Ramos (cell line): ENCODE measurements around the gene UFD1.

Source experiments
- in situ Hi-C: fragments of 300-500 bp; cut with MboI; formaldehyde crosslinking; loops from one replicate; pipeline ENCODE4 v1.14.3; 2022; ENCODE audit warnings: low sequenced_read_pairs; ENCODE audit not compliant: unreplicated experiment

UFD1 gene, protein sequence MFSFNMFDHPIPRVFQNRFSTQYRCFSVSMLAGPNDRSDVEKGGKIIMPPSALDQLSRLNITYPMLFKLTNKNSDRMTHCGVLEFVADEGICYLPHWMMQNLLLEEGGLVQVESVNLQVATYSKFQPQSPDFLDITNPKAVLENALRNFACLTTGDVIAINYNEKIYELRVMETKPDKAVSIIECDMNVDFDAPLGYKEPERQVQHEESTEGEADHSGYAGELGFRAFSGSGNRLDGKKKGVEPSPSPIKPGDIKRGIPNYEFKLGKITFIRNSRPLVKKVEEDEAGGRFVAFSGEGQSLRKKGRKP

GRCh38 chr22:19478901-19479354 is at the start of gene UFD1:
Gene UFD1 (minus strand): TSS chr22:19479193. CDS start chr22:19479085, 108 bp downstream.
- in situ Hi-C loops = no loop called here

DNA sequence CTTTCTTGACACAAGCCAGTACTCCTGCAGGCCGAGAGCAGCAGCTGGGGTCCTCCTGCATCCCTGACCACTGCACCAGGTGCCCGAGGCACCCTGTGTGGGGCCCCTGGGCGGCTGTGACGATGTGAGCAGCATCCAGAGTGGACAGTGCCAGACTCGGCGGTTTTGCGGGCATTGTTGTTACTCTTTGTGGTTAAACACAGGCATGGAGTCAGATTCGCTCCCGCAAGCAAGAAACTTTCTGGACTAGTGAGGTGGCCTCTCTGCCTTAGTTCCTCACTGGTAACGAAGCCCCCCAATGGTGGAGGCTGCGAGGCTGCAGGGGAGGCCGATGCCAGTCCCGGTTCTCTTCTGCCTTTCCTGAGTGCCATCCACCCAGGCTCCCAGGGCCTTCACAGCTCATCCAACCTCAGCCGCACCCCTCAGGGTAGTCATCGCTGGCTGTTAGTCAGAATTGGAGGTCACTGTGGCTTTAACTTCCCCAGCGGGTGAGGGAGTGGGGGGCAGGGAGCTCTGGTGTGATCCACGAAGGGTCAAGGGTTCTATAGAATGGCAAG is 48.9 kb upstream of the UFD1 start:
- in situ Hi-C loops = no loop called here

DNA sequence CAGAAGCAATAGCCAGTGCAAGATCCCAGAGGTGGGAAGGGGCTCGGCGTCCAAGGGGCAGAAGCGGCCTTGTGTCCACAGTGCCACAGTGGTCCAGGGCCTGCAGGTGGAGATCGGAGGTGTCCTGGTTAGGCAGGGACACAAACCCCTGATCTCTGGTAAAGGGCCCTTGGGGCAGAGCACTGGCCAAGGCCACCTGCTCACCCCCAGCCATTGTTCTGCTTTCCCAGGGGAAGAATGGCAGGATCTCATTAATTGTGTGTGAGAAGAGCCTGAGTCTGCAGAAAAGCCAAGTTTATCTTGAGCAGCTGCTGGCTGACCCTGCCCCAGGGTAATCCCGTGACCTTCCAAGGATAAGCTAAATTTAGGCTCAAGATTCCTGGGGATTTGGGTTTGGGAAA is 48.3 kb upstream of the UFD1 start:
- in situ Hi-C loops = no loop called here

DNA sequence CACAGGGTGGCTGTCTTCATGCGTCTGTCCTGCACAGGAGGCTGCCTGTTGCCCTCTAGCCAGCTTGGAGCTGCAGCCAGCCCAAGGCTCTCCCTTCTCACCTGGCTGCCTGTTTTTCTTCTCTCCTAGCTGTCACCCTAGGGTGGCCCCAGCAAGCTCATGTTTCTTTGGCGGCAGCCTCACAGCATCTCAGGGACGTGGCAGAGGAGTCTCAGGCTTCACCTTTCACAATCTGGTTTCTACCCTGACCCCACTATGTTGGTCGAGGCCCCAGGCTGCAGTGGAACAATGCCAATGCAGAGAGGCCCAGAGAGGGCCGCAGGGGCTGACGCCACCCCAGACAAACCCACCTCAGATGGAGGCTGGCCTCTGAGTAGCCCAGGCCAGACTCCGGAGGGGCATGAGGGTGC is 47.7 kb upstream of the UFD1 start:
- in situ Hi-C loops = no loop called here

DNA sequence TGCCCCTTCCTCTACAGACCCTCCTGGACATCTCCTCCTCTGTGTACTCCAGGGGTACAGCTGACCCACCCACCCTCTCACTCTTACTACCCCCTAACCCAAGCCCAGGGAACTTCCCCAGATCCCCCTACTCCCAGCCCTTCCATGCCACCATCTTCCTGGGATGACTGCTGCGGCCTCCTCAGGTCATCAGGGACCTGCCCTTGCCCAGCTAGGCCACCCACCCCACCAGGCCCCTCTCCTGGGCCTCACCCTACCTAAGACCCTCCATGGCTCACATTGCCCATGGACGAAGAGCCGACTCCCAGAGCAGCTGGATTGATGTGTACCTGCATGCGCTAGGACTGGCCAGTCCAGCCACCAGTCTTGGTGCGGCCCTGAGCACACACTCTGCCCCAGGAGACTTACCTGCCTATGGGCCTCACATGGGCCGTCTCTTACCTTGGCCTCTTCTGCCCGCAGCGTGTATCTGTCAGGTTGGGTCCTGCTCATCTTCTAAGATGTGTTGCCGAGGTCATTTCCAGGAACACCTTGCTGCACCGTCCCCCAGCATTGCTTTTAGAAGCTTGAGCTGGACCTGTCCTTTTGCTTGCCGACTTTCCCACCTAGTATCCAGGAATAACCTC is 47.2 kb upstream of the UFD1 start:
- in situ Hi-C loops = no loop called here

DNA sequence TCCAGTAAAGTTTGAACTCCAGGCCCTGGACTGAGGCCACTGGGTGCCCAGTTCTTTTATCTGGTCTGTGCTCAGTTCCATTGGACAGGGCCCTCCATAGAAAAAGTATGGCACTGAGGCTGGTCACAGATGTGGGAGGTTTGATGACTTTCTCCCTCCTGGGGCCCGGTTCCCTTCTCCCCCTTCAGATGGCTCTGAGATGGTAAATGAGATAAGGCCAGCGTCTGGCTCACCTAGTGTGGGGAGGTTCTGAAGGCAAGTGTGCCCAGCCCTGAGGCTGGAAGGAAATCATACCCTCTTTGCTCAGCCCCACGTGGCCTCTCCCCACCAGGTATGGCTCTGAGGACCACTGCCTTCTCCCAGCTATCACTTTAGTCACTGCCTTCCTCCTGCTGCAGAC is 46.7 kb upstream of the UFD1 start:
- in situ Hi-C loops = no loop called here

- in situ Hi-C loops = no loop called here
Measured at GRCh38 chr22:19525116-19525660, 46.2 kb upstream of the UFD1 start.

DNA sequence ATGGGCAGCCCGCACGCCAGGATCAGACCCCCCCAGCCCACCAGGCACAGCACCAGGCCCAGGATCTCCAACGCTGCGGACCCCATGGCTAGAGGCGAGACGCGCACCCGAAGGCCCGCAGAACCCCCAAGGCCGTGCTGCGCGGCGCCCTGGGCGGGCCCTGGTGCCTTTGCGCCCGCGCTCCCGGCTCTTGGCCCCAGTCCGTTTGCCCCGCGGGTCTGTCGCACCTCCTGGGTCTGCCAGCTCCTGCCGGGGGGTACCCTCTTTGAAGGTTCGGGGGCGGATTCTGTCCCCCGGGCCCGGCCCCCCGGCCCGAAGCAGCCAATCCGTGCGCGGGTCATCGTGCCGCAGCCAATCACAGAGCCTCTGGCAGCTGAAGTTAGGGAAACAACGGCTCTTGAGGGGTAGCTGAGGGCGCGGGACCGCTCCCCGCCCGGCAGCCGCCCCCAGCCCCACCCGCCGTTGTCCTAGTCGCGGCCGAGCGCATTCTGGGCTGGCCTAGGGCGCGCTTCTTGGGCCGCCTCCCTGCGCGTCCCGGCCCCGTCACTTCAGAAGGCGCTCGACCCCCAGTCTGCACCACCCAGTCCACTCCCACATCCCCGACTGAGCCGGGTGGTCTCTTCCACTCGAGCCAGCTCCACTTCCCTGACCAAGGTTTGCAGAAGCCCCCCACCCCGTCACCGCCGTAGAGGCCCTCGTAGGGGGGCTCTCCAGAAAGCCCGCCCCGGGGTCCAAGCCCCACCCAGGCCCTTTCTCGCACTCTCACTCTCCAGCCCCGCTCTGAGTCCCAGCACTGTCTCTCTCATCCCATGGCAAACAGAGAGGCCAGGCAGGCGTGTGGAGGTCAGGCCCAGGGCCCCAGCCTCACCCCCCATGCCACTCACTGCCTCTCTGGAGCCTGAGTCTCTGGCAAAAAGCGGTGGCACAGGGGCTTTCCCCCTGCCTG is 45.5 kb upstream of the UFD1 start, which contains the start of gene CLDN5:
TSS of gene CLDN5 (minus strand) at position 241 of the 946 bp plus-strand sequence. CDS start at position 86, 155 bp downstream.
- in situ Hi-C loops = no loop called here

GRCh38 chr22:19523240-19524169 is 44.5 kb upstream of the UFD1 start:
- in situ Hi-C loops = no loop called here

DNA sequence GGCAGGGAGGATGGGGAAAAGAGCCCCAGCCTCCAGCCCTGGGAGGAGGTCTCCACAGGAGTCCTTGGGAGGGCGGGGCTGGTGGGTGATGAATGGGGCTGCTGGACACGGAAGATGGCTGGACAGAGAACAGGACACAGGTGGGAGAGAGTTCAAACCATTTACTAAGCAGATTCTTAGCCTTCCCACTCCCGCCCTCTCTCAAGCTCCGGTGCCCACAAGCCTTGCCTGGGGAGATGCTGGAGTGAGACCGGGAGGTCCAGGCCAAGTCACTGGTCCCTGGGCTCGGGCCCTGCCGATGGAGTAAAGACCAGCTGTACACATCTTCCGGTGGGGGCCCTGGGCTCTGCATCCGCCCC is 43.9 kb upstream of the UFD1 start:
- in situ Hi-C loops = no loop called here

GRCh38 chr22:19522190-19522880 is 43.3 kb upstream of the UFD1 start:
- in situ Hi-C loops = no loop called here

GRCh38 chr22:19520566-19521305 is 41.7 kb upstream of the UFD1 start:
- in situ Hi-C loops = no loop called here

DNA sequence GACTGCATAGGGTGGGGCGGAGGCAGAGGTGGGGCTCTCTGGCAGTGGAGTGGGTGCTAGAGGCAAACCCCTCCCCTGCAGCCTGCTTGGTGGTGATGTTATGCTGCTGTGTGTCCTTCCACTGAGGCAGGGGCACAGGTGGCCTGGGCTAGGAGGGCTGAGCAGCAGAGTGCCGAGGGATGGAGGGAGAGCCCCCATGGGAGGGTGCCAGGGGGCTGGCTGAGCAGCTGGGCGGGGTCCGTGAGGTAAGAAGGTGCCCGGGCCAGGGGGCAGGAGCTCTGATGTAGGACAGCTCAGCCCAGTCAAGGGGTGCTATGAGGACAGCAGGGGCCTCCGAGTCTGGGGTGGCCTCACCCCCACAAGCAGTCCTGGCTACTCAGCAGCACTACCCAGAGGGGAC is 41.0 kb upstream of the UFD1 start:
- in situ Hi-C loops = no loop called here

- in situ Hi-C loops = no loop called here
Measured at GRCh38 chr22:19519041-19519926, 40.3 kb upstream of the UFD1 start.

DNA sequence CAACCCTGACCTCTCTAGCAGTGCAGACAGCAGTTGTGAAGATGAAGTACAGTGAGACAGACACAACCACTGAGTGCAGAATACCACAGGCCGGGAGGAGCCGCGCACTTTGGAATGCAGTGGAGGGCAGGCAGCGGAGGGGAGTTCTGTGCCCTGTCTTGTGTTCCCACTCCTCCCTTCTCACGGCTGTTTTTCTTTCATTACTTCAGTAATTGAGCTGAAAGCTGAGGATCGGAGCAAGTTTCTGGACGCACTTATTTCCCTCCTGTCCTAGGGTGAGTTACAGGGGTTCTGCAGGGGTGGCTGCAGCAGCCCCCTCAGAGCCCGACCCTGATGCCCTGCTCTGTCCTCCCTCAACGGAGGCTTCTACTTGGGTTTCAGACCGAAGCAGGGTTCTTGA is 39.6 kb upstream of the UFD1 start:
- in situ Hi-C loops = no loop called here

- in situ Hi-C loops = no loop called here
Measured at GRCh38 chr22:19517919-19518611, 39.1 kb upstream of the UFD1 start.

GRCh38 chr22:19517171-19517500 is 38.1 kb upstream of the UFD1 start:
- in situ Hi-C loops = no loop called here
